Gastroesophageal sphincter (tissue), 2 donors: ENCODE results near the gene TDO2.

Experiments used
- EP300 ChIP-seq: sonication (generic); formaldehyde crosslinking; IDR thresholded peaks from one replicate; pipeline ENCODE4 v1.6.1; 2017; ENCODE audit warnings: antibody characterized with exemption, mild to moderate bottlenecking
- POLR2A ChIP-seq, 2 donors: fragments of 450-650 bp; IDR thresholded peaks; one replicate each; pipeline ENCODE4 v1.6.1; 2017; ENCODE audit warnings: antibody characterized with exemption in 2 of 2, mild to moderate bottlenecking in 2 of 2, moderate library complexity in 1 of 2

DNA sequence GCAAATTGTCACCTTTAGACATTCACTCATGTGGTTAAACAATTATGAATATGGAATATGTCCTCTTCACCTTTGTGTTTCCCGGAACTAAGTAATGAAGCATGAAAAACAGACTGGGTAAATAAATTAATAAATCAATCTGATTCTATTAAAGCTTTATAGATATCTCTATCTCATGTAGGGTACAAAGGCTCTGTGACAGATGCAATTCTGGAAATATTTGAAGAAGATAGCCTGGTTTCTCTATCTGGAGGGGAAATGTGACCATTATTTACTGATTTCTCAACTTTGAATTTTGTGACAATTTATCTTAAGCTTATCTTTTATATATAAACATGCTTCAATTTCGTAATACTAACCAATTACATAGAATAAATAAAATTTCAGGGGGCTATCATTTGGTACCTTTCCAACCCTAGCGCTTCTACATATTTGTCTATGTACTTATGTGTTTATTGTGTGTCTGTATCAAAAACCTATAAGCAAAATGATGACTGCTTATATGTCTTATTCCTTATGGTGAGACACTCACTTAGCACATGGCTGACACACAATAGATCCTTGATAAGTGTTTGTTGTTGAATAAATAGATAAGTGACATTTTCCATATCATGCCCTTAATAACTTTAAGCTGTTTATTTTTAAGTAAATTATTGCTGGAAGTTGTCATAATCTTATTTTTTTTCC, 40.3 kb downstream of the TDO2 start:
- TF ChIP-seq POLR2A (IDR thresholded peaks at IDR 0.05) = no peak
- no peak for TF ChIP-seq EP300
